Measurements from ENCODE around the gene RTBDN.

DNA sequence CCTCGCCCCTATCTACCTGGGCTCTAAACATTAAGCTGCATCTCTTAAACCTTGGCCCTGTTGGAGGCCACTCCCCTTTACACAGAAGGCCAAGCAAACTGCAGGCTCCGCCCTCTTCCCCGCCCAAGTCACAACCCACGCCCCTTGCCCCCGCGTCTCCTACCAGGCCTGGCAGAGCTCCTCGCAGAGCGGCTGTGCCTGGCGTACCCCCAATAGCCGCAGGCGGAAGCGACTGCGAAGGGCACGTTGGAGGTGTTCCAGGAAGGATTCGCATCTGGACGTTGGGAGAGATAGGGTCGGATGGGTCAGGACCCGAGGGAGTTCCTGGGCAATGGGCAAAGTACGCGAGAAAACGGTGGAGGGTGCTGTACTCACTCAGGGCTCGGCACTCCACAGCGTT, 5.9 kb downstream of the RTBDN start:
- TF ChIP-seq, protein P1, sequence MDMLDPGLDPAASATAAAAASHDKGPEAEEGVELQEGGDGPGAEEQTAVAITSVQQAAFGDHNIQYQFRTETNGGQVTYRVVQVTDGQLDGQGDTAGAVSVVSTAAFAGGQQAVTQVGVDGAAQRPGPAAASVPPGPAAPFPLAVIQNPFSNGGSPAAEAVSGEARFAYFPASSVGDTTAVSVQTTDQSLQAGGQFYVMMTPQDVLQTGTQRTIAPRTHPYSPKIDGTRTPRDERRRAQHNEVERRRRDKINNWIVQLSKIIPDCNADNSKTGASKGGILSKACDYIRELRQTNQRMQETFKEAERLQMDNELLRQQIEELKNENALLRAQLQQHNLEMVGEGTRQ (IDR thresholded peaks at IDR 0.05; ENCODE audit: low read length): no peak
- no peak for TF ChIP-seq POLR2A (IDR thresholded peaks at IDR 0.05; ENCODE audit: control extremely low read depth in 1 of 2, low read depth in 2 of 2, low read length in 2 of 2)
- no peak for TF ChIP-seq EP300 (IDR thresholded peaks at IDR 0.05; ENCODE audit: borderline replicate concordance in 1 of 2, low read depth in 2 of 2, low read length in 2 of 2)
- no peak for TF ChIP-seq TBP (IDR thresholded peaks at IDR 0.05; ENCODE audit: low read depth, low read length)
- no peak for TF ChIP-seq BRCA1 (IDR thresholded peaks at IDR 0.05; ENCODE audit: low read depth, low read length)
- no peak for TF ChIP-seq SIRT6 (IDR thresholded peaks at IDR 0.05; ENCODE audit: low read length)
- TF ChIP-seq CTBP2 (IDR thresholded peaks at IDR 0.05; ENCODE audit: borderline replicate concordance, insufficient read depth, insufficient read length, low read length): no peak
- TF ChIP-seq HDAC2 (IDR thresholded peaks at IDR 0.05; ENCODE audit: borderline replicate concordance in 1 of 2, low read depth in 2 of 2, low read length in 2 of 2): no peak
- TF ChIP-seq, protein P2, sequence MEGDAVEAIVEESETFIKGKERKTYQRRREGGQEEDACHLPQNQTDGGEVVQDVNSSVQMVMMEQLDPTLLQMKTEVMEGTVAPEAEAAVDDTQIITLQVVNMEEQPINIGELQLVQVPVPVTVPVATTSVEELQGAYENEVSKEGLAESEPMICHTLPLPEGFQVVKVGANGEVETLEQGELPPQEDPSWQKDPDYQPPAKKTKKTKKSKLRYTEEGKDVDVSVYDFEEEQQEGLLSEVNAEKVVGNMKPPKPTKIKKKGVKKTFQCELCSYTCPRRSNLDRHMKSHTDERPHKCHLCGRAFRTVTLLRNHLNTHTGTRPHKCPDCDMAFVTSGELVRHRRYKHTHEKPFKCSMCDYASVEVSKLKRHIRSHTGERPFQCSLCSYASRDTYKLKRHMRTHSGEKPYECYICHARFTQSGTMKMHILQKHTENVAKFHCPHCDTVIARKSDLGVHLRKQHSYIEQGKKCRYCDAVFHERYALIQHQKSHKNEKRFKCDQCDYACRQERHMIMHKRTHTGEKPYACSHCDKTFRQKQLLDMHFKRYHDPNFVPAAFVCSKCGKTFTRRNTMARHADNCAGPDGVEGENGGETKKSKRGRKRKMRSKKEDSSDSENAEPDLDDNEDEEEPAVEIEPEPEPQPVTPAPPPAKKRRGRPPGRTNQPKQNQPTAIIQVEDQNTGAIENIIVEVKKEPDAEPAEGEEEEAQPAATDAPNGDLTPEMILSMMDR (IDR thresholded peaks at IDR 0.05; ENCODE audit: control extremely low read depth in 1 of 3, insufficient read depth in 1 of 3, low read depth in 1 of 3, low read length in 3 of 3): no peak
- TF ChIP-seq RNF2 (IDR thresholded peaks at IDR 0.05; ENCODE audit: borderline replicate concordance, low read depth, low read length, missing control alignments, poor library complexity, severe bottlenecking): no peak
- TF ChIP-seq CEBPB (IDR thresholded peaks at IDR 0.05; ENCODE audit: low read depth, low read length): no peak
- no peak for TF ChIP-seq EZH2 (IDR thresholded peaks at IDR 0.05; ENCODE audit: low read depth, low read length, severe bottlenecking)
- no peak for TF ChIP-seq POLR2AphosphoS5 (IDR thresholded peaks at IDR 0.05; ENCODE audit: low read depth, low read length)

Measured in H1 (cell line).